ENCODE measurements around the gene LSP1.

The LSP1 gene

GRCh38 chr11:1839204-1839923, 13.5 kb upstream of the LSP1 start:
- no peak for TF ChIP-seq CREB5 (CRISPR knock-in tag; IDR thresholded peaks at IDR 0.05; ENCODE audit: low read depth)
- TF ChIP-seq PATZ1 (CRISPR knock-in tag; IDR thresholded peaks at IDR 0.05; ENCODE audit: borderline replicate concordance), result no peak

GRCh38 chr11:1839924-1840779, 12.7 kb upstream of the LSP1 start:
- no peak for ATAC-seq
- TF ChIP-seq ARNTL (CRISPR knock-in tag; IDR thresholded peaks at IDR 0.05; ENCODE audit: borderline replicate concordance, low read depth), result no peak
- no peak for TF ChIP-seq GLIS3 (CRISPR knock-in tag; IDR thresholded peaks at IDR 0.05)
- no peak for TF ChIP-seq BACH2 (CRISPR knock-in tag; IDR thresholded peaks at IDR 0.05; ENCODE audit: borderline replicate concordance)
- TF ChIP-seq CREB5 (CRISPR knock-in tag; IDR thresholded peaks at IDR 0.05; ENCODE audit: low read depth), result no peak
- TF ChIP-seq SNAI2 (CRISPR knock-in tag; IDR thresholded peaks at IDR 0.05), result no peak
- TF ChIP-seq RARB (CRISPR knock-in tag; IDR thresholded peaks at IDR 0.05), result no peak
- no peak for TF ChIP-seq POU6F1 (CRISPR knock-in tag; IDR thresholded peaks at IDR 0.05; ENCODE audit: borderline replicate concordance, low read depth)
- TF ChIP-seq TOX (CRISPR knock-in tag; IDR thresholded peaks at IDR 0.05; ENCODE audit: borderline replicate concordance), result no peak

More at GRCh38 chr11:1839204-1839923, 13.5 kb upstream of the LSP1 start:
- ATAC-seq, result no peak

GRCh38 chr11:1840780-1841480, 12.0 kb upstream of the LSP1 start:
- no peak for ATAC-seq
- TF ChIP-seq PATZ1 (CRISPR knock-in tag; IDR thresholded peaks at IDR 0.05; ENCODE audit: borderline replicate concordance), result no peak
- TF ChIP-seq CSDC2 (CRISPR knock-in tag; IDR thresholded peaks at IDR 0.05), result no peak
- no peak for TF ChIP-seq ZNF70 (CRISPR knock-in tag; IDR thresholded peaks at IDR 0.05)
- TF ChIP-seq TOX (CRISPR knock-in tag; IDR thresholded peaks at IDR 0.05; ENCODE audit: borderline replicate concordance), result no peak
- no peak for TF ChIP-seq POU6F1 (CRISPR knock-in tag; IDR thresholded peaks at IDR 0.05; ENCODE audit: borderline replicate concordance, low read depth)
- no peak for TF ChIP-seq PPARA (CRISPR knock-in tag; IDR thresholded peaks at IDR 0.05; ENCODE audit: borderline replicate concordance)
- TF ChIP-seq CSRNP3 (CRISPR knock-in tag; IDR thresholded peaks at IDR 0.05), result no peak
- no peak for TF ChIP-seq RARB (CRISPR knock-in tag; IDR thresholded peaks at IDR 0.05)
- no peak for TF ChIP-seq ZFP3 (CRISPR knock-in tag; IDR thresholded peaks at IDR 0.05)
- TF ChIP-seq SNAI2 (CRISPR knock-in tag; IDR thresholded peaks at IDR 0.05), result no peak
- TF ChIP-seq ISL1 (CRISPR knock-in tag; IDR thresholded peaks at IDR 0.05), result no peak
- TF ChIP-seq GLIS3 (CRISPR knock-in tag; IDR thresholded peaks at IDR 0.05), result no peak
- TF ChIP-seq ZNF565 (CRISPR knock-in tag; conservative IDR thresholded peaks at IDR 0.05; ENCODE audit: low read depth), result no peak
- TF ChIP-seq ESRRG (CRISPR knock-in tag; IDR thresholded peaks at IDR 0.05), result no peak
- TF ChIP-seq ZC3H10 (CRISPR knock-in tag; IDR thresholded peaks at IDR 0.05), result no peak
- no peak for TF ChIP-seq TSHZ2 (CRISPR knock-in tag; IDR thresholded peaks at IDR 0.05)
- TF ChIP-seq ARNTL (CRISPR knock-in tag; IDR thresholded peaks at IDR 0.05; ENCODE audit: borderline replicate concordance, low read depth), result no peak

Data from SK-N-SH treated with all-trans-retinoic acid at 6 μM for 48 hours (cell line).